Ascending aorta (tissue), 2 donors: ENCODE measurements around the gene LAMA2. TPM values are rescaled to one million over a fixed set of nuclear protein-coding genes. Genes with fewer than 3 reads are reported as not detected.

Experiments
- DNase-seq, 2 donors: peaks; one replicate each; pipeline ENCODE4 v3.0.0-alpha.2; 2019; ENCODE audit warnings: low spot score in 2 of 2
- H3K27ac ChIP-seq, 2 donors: fragments of 200-600 bp; sonication (generic); one replicate each; pipeline ENCODE4 v1.5.1; 2016 to 2017; ENCODE audit warnings: mild to moderate bottlenecking in 1 of 2
- H3K27me3 ChIP-seq: fragments of 200-600 bp; sonication (generic); one replicate; pipeline ENCODE4 v1.5.1; 2017
- H3K36me3 ChIP-seq, 2 donors: fragments of 200-600 bp; sonication (generic); one replicate each; pipeline ENCODE4 v1.5.1; 2016
- H3K4me1 ChIP-seq, 2 donors: fragments of 200-600 bp; sonication (generic); one replicate each; pipeline ENCODE4 v1.5.1; 2016 to 2017; ENCODE audit warnings: mild to moderate bottlenecking in 1 of 2
- H3K4me3 ChIP-seq, 2 donors: fragments of 200-600 bp; sonication (generic); one replicate each; pipeline ENCODE4 v1.5.1; 2016 to 2017; ENCODE audit warnings: mild to moderate bottlenecking in 1 of 2
- H3K9me3 ChIP-seq, 2 donors: fragments of 200-600 bp; sonication (generic); one replicate each; pipeline ENCODE4 v1.5.1; 2016
- CTCF ChIP-seq, 3 experiments: fragments of 200-600 bp in 2 of 3; fragments of 450-650 bp in 1 of 3; sonication (generic) in 2 of 3; IDR thresholded peaks; one replicate each; pipeline ENCODE4 v1.5.1; 2016 to 2019; ENCODE audit warnings: antibody characterized with exemption in 3 of 3, mild to moderate bottlenecking in 1 of 3, moderate library complexity in 1 of 3
- intact Hi-C: fragments of 100-400 bp; cut with DNase I; formaldehyde crosslinking; loops from one replicate; pipeline ENCODE4 v1.15.1; 2023
- total RNA-seq: library from RNA; depleted of rRNA; stranded (reverse); fragments of >200 nt; gene quantifications from one replicate; pipeline ENCODE4 v1.1.0, GENCODE V29; 2016

LAMA2 gene
- total RNA-seq, 1 donor from 2014 or later, result 45.2 TPM

- intact Hi-C loops, result no loop called here
- H3K27me3 ChIP-seq, result no peaks in the 10 kb centered on the region
- no peak overlapping the region for H3K27ac ChIP-seq
- H3K9me3 ChIP-seq, result no peaks in the 10 kb centered on the region
- no peak overlapping the region for H3K4me3 ChIP-seq
- no peak for DNase-seq
- no peaks in the 10 kb centered on the region for H3K36me3 ChIP-seq
- H3K4me1 ChIP-seq, result no peaks in the 10 kb centered on the region
- no peak for TF ChIP-seq CTCF (IDR thresholded peaks at IDR 0.05)
These were observed 320.4 kb downstream of the LAMA2 start for GRCh38 chr6:129203190-129203900.

DNA sequence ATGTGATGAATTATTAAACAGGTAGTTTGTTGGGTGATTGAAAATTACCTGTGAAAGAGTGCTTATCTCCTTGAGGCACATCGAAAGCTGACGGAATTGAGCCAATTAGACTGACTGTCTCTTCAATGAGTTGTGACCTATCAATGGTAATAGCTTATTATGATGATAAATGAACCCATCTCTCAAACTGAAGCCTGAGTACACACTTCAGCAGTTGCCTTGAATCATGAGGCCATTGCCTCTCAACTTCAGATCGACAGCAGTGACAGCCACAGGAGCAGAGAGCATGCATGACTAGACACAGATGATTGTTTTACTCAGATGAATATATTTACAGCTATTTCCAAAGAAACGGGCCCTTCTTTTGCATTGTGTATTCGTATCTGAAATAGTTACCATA is 323.9 kb downstream of the LAMA2 start:
- Histone ChIP-seq H3K27me3 (no peaks in the 10 kb centered on the region), H3K9me3 (no peaks in the 10 kb centered on the region), H3K4me3 (no peak overlapping the region), H3K4me1 (no peaks in the 10 kb centered on the region), H3K36me3 (no peaks in the 10 kb centered on the region), H3K27ac (no peak overlapping the region)
- TF ChIP-seq CTCF (IDR thresholded peaks at IDR 0.05), result no peak
- DNase-seq, result no peak
- intact Hi-C loops, result no loop called here

DNA sequence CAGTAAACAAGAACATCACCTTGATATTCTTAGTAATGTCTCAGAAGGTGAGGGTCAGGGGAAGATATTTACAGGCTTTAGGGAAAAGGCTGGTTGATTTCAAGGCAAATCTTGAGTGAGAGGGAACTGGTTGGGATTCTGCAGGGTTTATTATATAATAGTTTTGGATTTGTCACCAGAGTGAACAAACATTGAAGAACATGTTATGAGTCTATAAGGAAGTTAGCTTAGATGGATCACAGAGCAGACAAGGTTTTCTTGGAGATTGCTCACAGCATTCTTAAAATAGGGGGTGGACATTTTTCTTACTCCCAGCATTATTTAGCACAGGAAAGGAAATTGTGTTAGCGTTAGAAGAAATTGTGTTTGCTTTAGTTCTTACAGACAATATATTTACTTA is 324.9 kb downstream of the LAMA2 start:
- no peak for TF ChIP-seq CTCF (IDR thresholded peaks at IDR 0.05)
- no peak for DNase-seq
- Histone ChIP-seq H3K9me3 (no peaks in the 10 kb centered on the region), H3K36me3 (no peaks in the 10 kb centered on the region), H3K4me1 (no peaks in the 10 kb centered on the region), H3K4me3 (no peak overlapping the region), H3K27ac (no peak overlapping the region), H3K27me3 (no peaks in the 10 kb centered on the region)
- intact Hi-C loops, result no loop called here

DNA sequence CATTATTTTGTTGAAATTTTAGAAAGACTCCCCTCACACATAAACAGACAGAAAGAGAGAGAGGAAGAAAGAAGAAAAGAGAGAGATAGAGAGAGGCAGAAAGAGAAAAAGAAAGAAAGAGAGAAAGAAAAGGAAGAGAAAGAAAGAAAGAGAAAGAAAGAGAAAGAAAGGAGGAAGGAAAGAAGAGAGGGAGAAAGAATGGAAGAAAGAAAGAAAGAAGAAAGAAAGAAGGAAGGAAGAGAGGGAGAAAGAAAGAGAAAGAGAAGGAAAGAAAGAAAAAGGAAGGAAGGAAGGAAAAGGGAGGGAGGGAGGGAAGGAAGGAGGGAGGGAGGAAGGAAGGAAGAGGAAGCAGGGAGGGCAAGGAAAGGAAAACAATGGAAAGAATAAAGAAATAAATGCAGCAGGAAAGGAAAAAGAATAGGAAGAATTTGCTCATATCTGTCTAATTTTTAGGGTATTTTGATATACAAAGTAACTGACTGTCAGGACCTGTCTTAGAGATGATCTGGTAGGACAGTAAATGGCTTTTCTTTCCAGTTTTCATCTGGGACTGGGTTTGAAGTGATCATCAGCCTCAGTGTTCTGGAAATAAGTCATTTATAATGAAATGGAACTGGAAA is 325.6 kb downstream of the LAMA2 start:
- Histone ChIP-seq H3K4me1 (no peaks in the 10 kb centered on the region), H3K9me3 (no peaks in the 10 kb centered on the region), H3K4me3 (no peak overlapping the region), H3K36me3 (no peaks in the 10 kb centered on the region), H3K27me3 (no peaks in the 10 kb centered on the region), H3K27ac (no peak overlapping the region)
- TF ChIP-seq CTCF (IDR thresholded peaks at IDR 0.05), result no peak
- no peak for DNase-seq
- intact Hi-C loops, result no loop called here

- DNase-seq, result no peak
- Histone ChIP-seq H3K4me1 (no peaks in the 10 kb centered on the region), H3K27ac (no peak overlapping the region), H3K9me3 (no peaks in the 10 kb centered on the region), H3K4me3 (no peak overlapping the region), H3K36me3 (no peaks in the 10 kb centered on the region), H3K27me3 (no peaks in the 10 kb centered on the region)
- no peak for TF ChIP-seq CTCF (IDR thresholded peaks at IDR 0.05)
- intact Hi-C loops, result no loop called here
These were observed 326.4 kb downstream of the LAMA2 start for GRCh38 chr6:129209355-129209754.
